Measurements from ENCODE around the gene POU3F1. TPM values are rescaled to one million over a fixed set of nuclear protein-coding genes. Genes with fewer than 3 reads are reported as not detected.
"Not testable (repeated sequence)": the region's sequence is repeated elsewhere in the genome, so short reads cannot be mapped to it uniquely, and the experiment has no call there.

POU3F1 gene
- total and polyA plus RNA-seq, 12 donors = 0.05 to 6.9 (median 2.0) TPM

- no peaks in the 10 kb centered on the region for H3K27me3 ChIP-seq
- intact Hi-C loops (cut with DNase I) = no loop called here
Observed at GRCh38 chr1:38039331-38040088, 7.1 kb downstream of the POU3F1 start.

GRCh38 chr1:38038861-38039260, 7.7 kb downstream of the POU3F1 start:
- intact Hi-C loops (cut with DNase I) = no loop called here
- TF ChIP-seq CTCF (IDR thresholded peaks at IDR 0.05) = no peak
- no peak for TF ChIP-seq POLR2A (IDR thresholded peaks at IDR 0.05)
- Histone ChIP-seq H3K27me3 (no peaks in the 10 kb centered on the region), H3K27ac (peak overlapping the region in 2 of 5 donors; percentile 47 to 55), H3K36me3 (replicated peaks in 1 of 2) (no peaks in the 10 kb centered on the region), H3K4me3 (no peak overlapping the region), H3K4me1 (replicated peaks in 1 of 2) (peaks cover 0 to 7% of the 10 kb centered on the region in 2 donors), H3K9me3 (replicated peaks in 1 of 3) (no peaks in the 10 kb centered on the region)
- WGBS, 4 donors = 55 to 74% (median 61%) methylated on average over 8 to 10 of the region's 10 CpGs
- DNase-seq = peak in 1 of 7 donors; percentile 37

More at GRCh38 chr1:38039331-38040088, 7.1 kb downstream of the POU3F1 start:
- Histone ChIP-seq H3K27ac (peak overlapping the region in 2 of 5 donors; percentile 47 to 55), H3K4me3 (no peak overlapping the region), H3K9me3 (replicated peaks in 1 of 3) (no peaks in the 10 kb centered on the region), H3K4me1 (replicated peaks in 1 of 2) (peaks cover 2 to 14% of the 10 kb centered on the region in 2 donors), H3K36me3 (replicated peaks in 1 of 2) (no peaks in the 10 kb centered on the region)
- DNase-seq = no peak
- TF ChIP-seq POLR2A (IDR thresholded peaks at IDR 0.05) (no peak), CTCF (IDR thresholded peaks at IDR 0.05) (no peak)
- 88 to 91% (median 89%) methylated on average over 17 of the region's 17 CpGs for WGBS, 4 donors

GRCh38 chr1:38037221-38037939, 9.2 kb downstream of the POU3F1 start:
- Histone ChIP-seq H3K36me3 (replicated peaks in 1 of 2) (no peaks in the 10 kb centered on the region), H3K9me3 (replicated peaks in 1 of 3) (no peaks in the 10 kb centered on the region), H3K27me3 (no peaks in the 10 kb centered on the region), H3K4me3 (no peak overlapping the region), H3K27ac (no peak overlapping the region), H3K4me1 (replicated peaks in 1 of 2) (peaks cover 0 to 6% of the 10 kb centered on the region in 2 donors)
- WGBS, 4 donors = 35 to 52% (median 39%) methylated on average over 5 of the region's 5 CpGs
- peak in 2 of 6 experiments; percentile 18 to 32 for TF ChIP-seq CTCF (IDR thresholded peaks at IDR 0.05)
- TF ChIP-seq POLR2A (IDR thresholded peaks at IDR 0.05) = no peak
- DNase-seq = peak in 1 of 7 donors; percentile 48
- intact Hi-C loops (cut with DNase I) = no loop called here

- WGBS, 4 donors = 90 to 98% (median 93%) methylated on average over 7 to 13 of the region's 13 CpGs
- H3K27ac ChIP-seq = no peak overlapping the region
- intact Hi-C loops (cut with DNase I) = no loop called here
Observed at GRCh38 chr1:38034871-38035270, 11.7 kb downstream of the POU3F1 start.

GRCh38 chr1:38032992-38033391, 13.6 kb downstream of the POU3F1 start:
- H3K9me3 ChIP-seq (replicated peaks in 1 of 3); DNase-seq; H3K36me3 ChIP-seq (replicated peaks in 1 of 2); H3K4me3 ChIP-seq; H3K27ac ChIP-seq; intact Hi-C loops (cut with DNase I); H3K27me3 ChIP-seq: not testable (repeated sequence)
- 88 to 100% (median 92%) methylated on average over 2 of the region's 2 CpGs for WGBS, 4 donors
- H3K4me1 ChIP-seq (replicated peaks in 1 of 2) = peaks cover 29 to 40% of the 10 kb centered on the region in 2 donors

More at GRCh38 chr1:38034871-38035270, 11.7 kb downstream of the POU3F1 start:
- H3K4me3 ChIP-seq = no peak overlapping the region
- no peak for DNase-seq
- TF ChIP-seq POLR2A (IDR thresholded peaks at IDR 0.05) (no peak), CTCF (IDR thresholded peaks at IDR 0.05) (no peak)
- no peaks in the 10 kb centered on the region for H3K9me3 ChIP-seq (replicated peaks in 1 of 3)
- H3K4me1 ChIP-seq (replicated peaks in 1 of 2) = peaks cover 19 to 26% of the 10 kb centered on the region in 2 donors
- H3K36me3 ChIP-seq (replicated peaks in 1 of 2) = no peaks in the 10 kb centered on the region
- no peaks in the 10 kb centered on the region for H3K27me3 ChIP-seq

All from adrenal gland (tissue), 12 donors.